Renal cortex interstitium (tissue), 11 donors: ENCODE results near the gene AHNAK. TPM values are rescaled to one million over a fixed set of nuclear protein-coding genes. Genes with fewer than 3 reads are reported as not detected.
"Not testable (repeated sequence)": the region's sequence is repeated elsewhere in the genome, so short reads cannot be mapped to it uniquely, and the experiment has no call there.

Experiments used
- DNase-seq, 11 donors: peaks; one replicate each; pipeline ENCODE4 v3.0.0-alpha.2; 2013; ENCODE audit warnings: low read depth in 9 of 11, low spot score in 4 of 11; ENCODE audit errors: extremely low read depth in 1 of 11
- polyA plus RNA-seq, 3 donors: library from polyadenylated mRNA; unstranded; fragments of 120-200 nt; gene quantifications; one replicate each; pipeline ENCODE4 v1.2.1, GENCODE V29; 2013; ENCODE audit not compliant: insufficient read length in 3 of 3

The AHNAK gene
- polyA plus RNA-seq, 3 donors: 193 to 231 (median 198) TPM

- no peak for DNase-seq
Measured at GRCh38 chr11:62388999-62389398, 157.6 kb downstream of the AHNAK start.

GRCh38 chr11:62387381-62387780 lies 159.2 kb downstream of the AHNAK start:
- DNase-seq: no peak

GRCh38 chr11:62386083-62386482 lies 160.5 kb downstream of the AHNAK start:
- DNase-seq: not testable (repeated sequence)

- no peak for DNase-seq
Measured at GRCh38 chr11:62383822-62384221, 162.8 kb downstream of the AHNAK start.

Other genes starting within 250 kb of the AHNAK start
- not detected for gene SCGB1D4, start 247.7 kb downstream of the AHNAK start, polyA plus RNA-seq
- 10 to 100 TPM; 61.7 to 69.6 (median 63.0) TPM for gene ASRGL1, start 209.4 kb downstream of the AHNAK start, polyA plus RNA-seq
- not detected for gene SCGB1A1, start 127.8 kb downstream of the AHNAK start, polyA plus RNA-seq
- gene EEF1G, start 27.1 kb upstream of the AHNAK start, polyA plus RNA-seq: 1,000 to 10,000 TPM; 2,243 to 2,394 (median 2,287) TPM
- gene TUT1, start 44.7 kb upstream of the AHNAK start, polyA plus RNA-seq: 10 to 100 TPM; 21.2 to 27.7 (median 23.7) TPM
- gene MTA2, start 55.1 kb upstream of the AHNAK start, polyA plus RNA-seq: 100 to 1,000 TPM in 2 of 3 donors, 10 to 100 TPM in 1; 79.7 to 105 (median 101) TPM
- 10 to 100 TPM; 30.5 to 38.5 (median 34.3) TPM for gene EML3, start 66.0 kb upstream of the AHNAK start, polyA plus RNA-seq
- 1 to 10 TPM; 2.9 to 4.8 (median 3.5) TPM for gene ROM1, start 66.5 kb upstream of the AHNAK start, polyA plus RNA-seq
- 10 to 100 TPM; 20.8 to 42.2 (median 36.5) TPM for gene B3GAT3, start 75.2 kb upstream of the AHNAK start, polyA plus RNA-seq
- 100 to 1,000 TPM; 349 to 398 (median 360) TPM for gene GANAB, start 99.8 kb upstream of the AHNAK start, polyA plus RNA-seq
- 10 to 100 TPM; 18.1 to 22.7 (median 19.2) TPM for gene INTS5, start 106.5 kb upstream of the AHNAK start, polyA plus RNA-seq
- gene C11orf98, start 118.4 kb upstream of the AHNAK start, polyA plus RNA-seq: 10 to 100 TPM; 56.8 to 59.1 (median 58.5) TPM
- 1 to 10 TPM; 3.8 to 5.9 (median 4.6) TPM for gene CSKMT, start 118.5 kb upstream of the AHNAK start, polyA plus RNA-seq
- 10 to 100 TPM in 2 of 3 donors, 1 to 10 TPM in 1; 6.4 to 12.5 (median 10.7) TPM for gene UQCC3, start 124.9 kb upstream of the AHNAK start, polyA plus RNA-seq
- 1 to 10 TPM; 6.3 to 6.8 (median 6.4) TPM for gene LBHD1, start 125.5 kb upstream of the AHNAK start, polyA plus RNA-seq
- gene UBXN1, start 132.3 kb upstream of the AHNAK start, polyA plus RNA-seq: 100 to 1,000 TPM; 147 to 191 (median 164) TPM
- gene LRRN4CL, start 142.7 kb upstream of the AHNAK start, polyA plus RNA-seq: 1 to 10 TPM in 2 of 3 donors, under 1 TPM in 1; 0.75 to 1.3 (median 1.1) TPM
- gene BSCL2, start 160.6 kb upstream of the AHNAK start, polyA plus RNA-seq: 10 to 100 TPM; 60.1 to 70.8 (median 63.0) TPM
- gene GNG3, start 160.9 kb upstream of the AHNAK start, polyA plus RNA-seq: 1 to 10 TPM; 1.4 to 2.6 (median 2.0) TPM
- gene HNRNPUL2, start 180.7 kb upstream of the AHNAK start, polyA plus RNA-seq: 10 to 100 TPM; 82.0 to 92.8 (median 92.6) TPM
- gene TTC9C, start 181.7 kb upstream of the AHNAK start, polyA plus RNA-seq: 10 to 100 TPM; 38.1 to 48.2 (median 41.8) TPM
- gene ZBTB3, start 207.4 kb upstream of the AHNAK start, polyA plus RNA-seq: 1 to 10 TPM; 7.3 to 8.1 (median 7.5) TPM
- gene POLR2G, start 214.8 kb upstream of the AHNAK start, polyA plus RNA-seq: 100 to 1,000 TPM; 133 to 162 (median 156) TPM
- 10 to 100 TPM; 27.1 to 38.7 (median 33.1) TPM for gene TAF6L, start 224.6 kb upstream of the AHNAK start, polyA plus RNA-seq
- 10 to 100 TPM; 58.3 to 73.4 (median 71.4) TPM for gene TMEM179B, start 240.6 kb upstream of the AHNAK start, polyA plus RNA-seq
- 10 to 100 TPM; 21.8 to 30.6 (median 29.2) TPM for gene TMEM223, start 245.2 kb upstream of the AHNAK start, polyA plus RNA-seq